Keratinocyte (primary cell): ENCODE measurements around the gene FGFBP2.
"Not testable (repeated sequence)": the region's sequence is repeated elsewhere in the genome, so short reads cannot be mapped to it uniquely, and the experiment has no call there.

Source experiments
- CTCF ChIP-seq, 3 experiments: IDR thresholded peaks in 1 of 3; conservative IDR thresholded peaks in 1 of 3; optimal IDR thresholded peaks in 1 of 3; 2 replicates in 2 of 3; 3 replicates in 1 of 3; pipeline versions ENCODE3 to v1.5.1; 2011; ENCODE audit warnings: low read length in 3 of 3, mild to moderate bottlenecking in 3 of 3, moderate library complexity in 2 of 3, control low read depth in 1 of 3, inconsistent platforms in 1 of 3; ENCODE audit not compliant: insufficient read depth in 2 of 3; ENCODE audit errors: extremely low read depth in 1 of 3
- EZH2 ChIP-seq: IDR thresholded peaks from one replicate; pipeline ENCODE4 v1.6.1; 2012; ENCODE audit warnings: inconsistent platforms, mild to moderate bottlenecking, low read length, moderate library complexity

GRCh38 chr4:15916358-15916757 lies 46.6 kb downstream of the FGFBP2 start:
- not testable (repeated sequence) for TF ChIP-seq CTCF (optimal IDR thresholded peaks at IDR 0.05 in 1 of 3, IDR thresholded peaks at IDR 0.05 in 1 of 3, conservative IDR thresholded peaks at IDR 0.05 in 1 of 3; ENCODE audit: extremely low read depth in 1 of 3, insufficient read depth in 2 of 3, low read length in 3 of 3); EZH2
